HG03457 (cell line): ENCODE data around the gene MEGF11.

Experiments used
- ATAC-seq: cut with Tn5 transposase; IDR thresholded peaks from one replicate; pipeline ENCODE4 v1.9.1; 2021; ENCODE audit warnings: moderate number of reproducible peaks; ENCODE audit not compliant: unreplicated experiment

Gene MEGF11

DNA sequence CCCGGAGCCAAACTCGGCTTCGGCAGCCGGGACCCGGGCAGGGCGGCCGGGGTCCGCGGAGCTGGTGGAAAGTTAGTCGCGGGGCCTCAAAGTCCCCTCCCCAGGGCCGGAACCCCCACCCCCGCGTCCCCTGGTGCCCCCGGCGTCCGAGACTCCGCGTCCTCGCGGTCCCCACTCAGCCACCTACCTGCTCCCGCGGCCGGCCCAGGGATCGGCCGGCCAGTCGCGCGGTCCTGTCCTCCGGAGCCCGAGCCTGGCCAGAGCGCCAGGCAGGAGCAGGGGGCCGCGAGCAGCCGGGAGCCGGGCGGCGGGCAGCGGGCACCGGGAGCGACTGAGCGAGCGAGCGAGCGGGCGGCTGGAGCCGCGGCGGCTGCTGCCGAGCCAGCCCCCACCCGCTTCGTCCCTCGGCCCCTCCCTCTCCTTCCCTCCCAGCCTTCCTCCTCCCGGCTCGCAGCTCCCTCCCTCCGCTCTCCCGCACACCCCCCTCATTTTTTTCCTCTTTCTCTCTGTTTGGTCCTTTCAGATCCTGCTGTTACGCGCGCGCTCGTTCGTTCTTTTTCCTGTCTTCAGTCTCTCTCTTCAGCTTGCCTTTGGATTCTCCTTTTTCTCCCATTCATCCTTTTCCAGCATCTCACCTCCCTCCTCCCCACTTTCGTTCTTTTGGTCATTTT, at the start of gene MEGF11:
Gene MEGF11 (minus strand): TSS at position 333 of the 671 bp plus-strand sequence. CDS start 125,347 bp downstream, outside the sequence.
- no peak for ATAC-seq

DNA sequence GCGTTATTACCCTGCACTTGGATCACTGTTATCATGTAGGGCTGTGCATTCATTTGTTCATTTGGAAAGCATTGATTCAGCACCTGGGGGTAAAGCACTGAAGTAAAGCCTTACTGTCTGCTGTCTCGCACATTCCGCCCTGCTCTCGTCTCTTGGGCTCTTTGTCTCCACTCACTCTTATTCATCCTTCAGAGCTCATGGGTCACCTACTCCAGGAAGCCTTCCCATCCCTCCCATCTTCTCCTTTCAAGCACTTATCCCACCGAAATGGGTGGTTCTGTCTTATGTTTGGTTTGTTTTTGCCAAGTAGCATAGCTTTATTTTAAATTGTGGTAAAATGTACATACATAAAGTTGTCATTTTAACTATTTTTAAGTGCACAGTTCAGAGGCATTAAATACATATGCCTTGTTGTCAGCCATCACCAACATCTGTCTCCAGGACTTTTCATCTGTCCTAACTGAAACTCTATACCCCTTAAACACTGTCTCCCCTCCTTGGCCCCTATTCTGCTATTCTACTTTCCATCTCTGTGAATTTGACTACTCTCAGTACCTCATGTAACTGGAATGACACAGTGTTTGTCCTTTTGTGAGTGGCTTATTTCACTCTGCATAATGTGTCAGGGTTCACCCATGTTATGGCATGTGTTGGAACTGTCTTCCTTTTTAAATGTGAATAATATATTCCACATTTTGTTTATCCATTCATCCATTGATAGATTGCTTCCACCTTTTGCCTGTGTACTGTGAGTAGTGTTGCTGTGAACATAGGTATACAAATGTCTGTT, 49.1 kb upstream of the MEGF11 start:
- no peak for ATAC-seq

DNA sequence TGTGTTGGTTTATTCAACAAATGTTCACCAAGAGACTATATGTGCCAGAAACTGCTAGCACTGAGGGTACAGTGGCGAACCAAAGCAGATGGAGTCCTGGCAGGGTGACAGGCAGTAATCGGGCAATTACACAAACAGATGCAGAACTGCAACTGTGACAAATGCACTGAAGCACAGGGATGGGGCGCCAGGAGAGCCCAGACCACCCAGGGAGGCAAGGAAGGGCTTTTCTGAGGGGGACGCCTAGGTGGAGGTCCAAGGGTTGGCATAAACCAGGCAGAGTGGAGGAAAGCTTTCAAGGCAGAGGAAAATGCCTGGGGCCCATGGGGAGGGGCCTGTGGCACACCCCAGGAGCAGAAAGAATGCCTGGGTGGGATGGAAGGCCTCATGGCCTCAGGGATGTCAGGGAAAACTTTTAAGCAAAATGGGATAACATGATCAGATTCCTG, 45.3 kb upstream of the MEGF11 start:
- ATAC-seq, result no peak

DNA sequence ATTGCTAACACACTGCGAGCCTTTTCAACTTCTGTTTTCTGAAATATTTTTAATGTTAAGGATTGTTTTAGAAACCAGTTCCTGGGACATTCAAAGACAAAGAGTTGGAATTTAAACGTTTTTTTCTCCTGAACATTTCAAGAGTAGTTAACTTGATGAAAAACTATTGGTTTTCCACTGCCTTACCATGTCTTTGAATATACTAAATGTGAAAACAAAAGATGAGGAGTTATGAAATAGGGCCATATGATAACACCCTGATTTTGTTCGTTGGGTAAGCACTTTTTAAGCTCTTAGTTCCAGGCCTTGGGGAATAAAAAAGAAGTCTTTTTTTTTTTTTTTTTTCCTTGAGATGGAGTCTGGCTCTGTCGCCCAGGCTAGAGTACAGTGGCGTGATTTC, 42.6 kb upstream of the MEGF11 start:
- no peak for ATAC-seq

DNA sequence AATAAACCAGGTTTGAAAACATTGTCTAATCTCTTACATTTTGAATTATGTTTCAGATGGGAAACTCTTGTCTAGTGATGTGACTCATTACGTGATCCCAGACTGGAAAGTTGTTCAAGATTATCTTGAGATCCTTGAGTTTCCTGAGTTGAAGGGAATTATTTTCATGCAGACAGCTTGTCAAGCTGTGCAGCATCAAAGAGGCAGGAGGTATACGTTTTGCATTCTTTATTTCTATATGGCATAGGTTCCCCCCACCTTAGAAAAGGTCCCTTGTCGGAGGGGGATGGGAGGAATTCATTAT, 41.3 kb upstream of the MEGF11 start:
- ATAC-seq, result no peak

DNA sequence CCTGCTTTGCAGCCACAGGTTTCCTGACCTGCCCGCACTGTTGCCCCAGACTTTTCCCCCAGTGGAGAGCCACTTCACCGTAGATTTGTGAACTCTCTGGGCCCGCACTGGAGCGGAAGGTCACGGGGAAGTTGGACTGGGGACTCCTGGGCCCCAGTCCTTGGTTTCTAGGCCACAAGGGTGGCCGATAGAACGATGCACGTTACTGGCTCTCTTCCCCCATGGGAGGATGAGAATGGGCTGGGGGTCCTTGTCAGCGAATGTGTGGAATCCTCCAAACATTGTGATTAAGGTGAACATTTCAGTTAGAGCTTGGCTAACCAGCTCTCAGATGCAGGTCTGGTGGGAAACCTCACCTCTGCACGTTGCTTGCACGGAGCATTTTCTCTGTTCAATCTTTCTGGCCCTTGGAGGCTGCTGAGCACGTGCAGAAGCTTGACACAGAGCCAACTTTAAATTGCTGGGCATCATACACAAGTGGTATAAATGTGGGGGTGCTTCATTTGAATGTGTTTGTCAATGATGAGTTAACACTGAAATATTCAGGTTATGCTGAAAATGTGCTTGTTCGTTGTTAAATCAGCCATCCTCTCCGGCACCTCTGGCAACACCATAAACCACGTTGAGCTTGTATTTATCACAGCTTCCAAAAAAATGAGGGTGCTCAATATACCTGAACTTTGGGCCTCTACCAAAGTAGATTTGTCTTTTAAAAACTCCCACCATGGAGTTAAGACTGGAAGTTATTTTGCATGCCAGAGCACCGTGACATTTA, 40.8 kb upstream of the MEGF11 start:
- no peak for ATAC-seq

DNA sequence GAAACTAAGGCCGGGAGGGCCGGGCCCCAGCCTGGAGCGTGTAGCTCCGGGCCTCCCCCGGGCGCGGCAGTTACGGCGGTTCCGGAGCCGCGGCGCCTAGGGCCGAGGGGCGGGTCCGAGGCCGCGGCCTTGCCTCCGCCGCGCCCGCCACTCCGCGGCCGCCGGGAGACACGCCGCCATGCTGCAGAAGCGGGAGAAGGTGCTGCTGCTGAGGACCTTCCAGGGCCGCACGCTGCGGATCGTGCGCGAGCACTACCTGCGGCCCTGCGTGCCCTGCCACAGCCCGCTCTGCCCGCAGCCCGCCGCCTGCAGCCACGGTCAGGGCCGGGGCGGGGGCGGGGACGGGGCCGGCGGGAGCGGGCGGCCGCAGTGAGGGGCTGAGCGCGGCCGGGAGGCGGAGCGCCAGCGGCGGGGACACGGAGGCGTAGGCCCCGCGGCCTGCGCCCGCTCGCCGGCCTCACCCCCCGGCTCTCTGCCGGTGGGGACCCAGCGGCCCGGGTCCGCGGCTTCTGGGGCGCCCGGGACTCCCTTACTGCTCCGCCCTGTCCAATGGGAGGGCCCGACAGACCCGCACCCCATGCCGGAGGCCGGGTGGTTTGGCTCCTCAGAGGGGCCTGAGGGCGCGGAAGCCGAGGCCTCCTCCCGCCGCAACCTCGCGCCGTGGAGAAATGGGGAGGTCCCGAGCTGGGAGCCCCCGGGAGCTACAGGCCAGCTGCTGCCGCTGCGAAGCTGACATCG, 40.0 kb upstream of the MEGF11 start, which contains the start of gene DIS3L:
Gene DIS3L (plus strand): TSS at position 150 of the 738 bp plus-strand sequence. CDS start 29 bp downstream, at position 179.
- ATAC-seq, result peak; percentile 48

DNA sequence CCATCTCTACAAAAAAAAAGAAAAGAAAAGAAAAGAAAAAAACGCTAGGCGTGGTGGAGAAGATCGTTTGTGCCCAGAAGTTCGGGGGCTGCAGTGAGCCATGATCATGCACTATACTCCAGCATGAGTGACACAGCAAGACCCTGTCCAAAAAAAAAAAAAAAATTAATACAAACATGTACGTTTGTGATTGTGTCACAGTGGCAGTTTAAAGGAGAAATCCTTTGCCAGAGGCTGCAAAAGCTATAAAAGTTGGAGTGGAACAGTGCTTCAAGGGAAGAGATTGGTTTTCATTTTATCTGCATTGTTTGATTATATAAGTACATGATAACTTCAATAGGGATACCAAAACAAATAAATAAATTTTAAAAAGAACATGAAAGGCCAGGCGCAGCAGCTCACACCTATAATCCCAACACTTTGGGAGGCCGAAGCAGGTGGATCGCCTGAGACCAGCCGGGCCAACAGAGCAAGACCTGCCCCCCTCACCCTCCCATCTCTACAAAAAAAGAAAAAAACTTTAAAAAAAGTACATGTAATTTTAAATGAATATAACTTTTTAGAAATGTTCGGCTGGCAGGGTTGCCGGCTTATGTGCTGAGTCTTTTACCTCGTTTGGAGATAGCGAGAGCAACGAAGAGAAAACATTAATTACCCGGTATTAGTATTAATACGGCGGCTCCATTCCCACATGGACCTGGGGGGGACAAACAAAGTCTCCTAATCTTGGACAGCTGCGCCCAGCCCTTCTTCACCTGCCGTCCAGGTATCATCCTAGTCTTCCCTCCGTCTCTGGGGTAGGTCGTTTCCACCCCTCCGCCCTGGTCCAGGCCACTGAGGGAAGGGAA, 39.2 kb upstream of the MEGF11 start:
- ATAC-seq, result no peak

DNA sequence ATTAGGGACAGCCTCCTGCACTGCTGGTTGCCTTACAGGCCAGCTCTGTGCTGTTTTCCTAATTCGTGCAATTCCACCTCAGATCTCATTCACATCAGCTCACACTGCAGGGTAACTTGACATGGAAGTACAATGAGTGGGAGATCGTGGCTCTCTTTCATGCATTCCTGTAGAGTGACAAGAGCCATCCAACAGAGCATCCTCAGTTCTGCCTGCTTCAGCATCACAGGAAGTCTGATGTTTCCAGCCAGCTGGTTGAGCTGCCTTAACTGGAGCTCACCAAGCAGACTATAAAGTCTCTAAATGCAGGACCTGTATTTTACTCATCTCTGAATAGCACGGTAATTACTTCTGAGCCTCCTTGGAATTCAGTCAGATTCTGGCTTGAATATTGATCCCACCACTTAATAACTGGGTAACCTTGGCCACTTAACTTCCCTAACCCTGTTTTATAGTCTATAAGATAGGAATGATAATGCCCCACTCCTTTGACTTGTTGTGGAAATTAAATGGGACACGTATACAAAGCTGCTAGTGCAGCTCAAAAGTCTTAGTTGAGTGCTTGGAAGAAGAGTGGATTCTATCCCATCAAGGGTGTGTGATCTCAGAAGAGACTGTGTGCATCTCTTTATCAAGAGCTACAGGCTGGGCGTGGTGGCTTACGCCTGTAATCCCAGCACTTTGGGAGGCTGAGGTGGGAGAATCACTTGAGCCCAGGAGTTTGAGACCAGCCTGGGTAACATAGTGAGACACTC, 38.4 kb upstream of the MEGF11 start:
- no peak for ATAC-seq

DNA sequence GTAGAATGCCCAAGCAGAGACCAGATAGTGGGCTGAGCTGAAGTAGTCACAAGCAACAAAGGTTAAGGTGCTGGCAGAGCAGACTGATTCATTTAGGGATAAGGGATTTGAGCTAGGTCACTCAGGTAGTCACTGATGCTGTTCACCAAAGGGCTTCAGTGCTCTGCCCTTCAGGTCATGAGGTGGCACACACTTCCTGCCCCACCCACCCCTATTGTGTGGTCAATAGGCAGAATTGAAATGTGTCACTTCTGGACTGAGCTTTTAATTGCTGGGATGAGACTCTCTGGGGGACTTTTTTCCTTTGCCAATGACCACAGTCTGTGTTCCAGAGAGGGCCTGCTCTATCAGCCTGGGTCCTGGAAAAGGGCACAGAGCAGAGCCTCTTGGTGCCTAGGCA, 37.0 kb upstream of the MEGF11 start:
- no peak for ATAC-seq

DNA sequence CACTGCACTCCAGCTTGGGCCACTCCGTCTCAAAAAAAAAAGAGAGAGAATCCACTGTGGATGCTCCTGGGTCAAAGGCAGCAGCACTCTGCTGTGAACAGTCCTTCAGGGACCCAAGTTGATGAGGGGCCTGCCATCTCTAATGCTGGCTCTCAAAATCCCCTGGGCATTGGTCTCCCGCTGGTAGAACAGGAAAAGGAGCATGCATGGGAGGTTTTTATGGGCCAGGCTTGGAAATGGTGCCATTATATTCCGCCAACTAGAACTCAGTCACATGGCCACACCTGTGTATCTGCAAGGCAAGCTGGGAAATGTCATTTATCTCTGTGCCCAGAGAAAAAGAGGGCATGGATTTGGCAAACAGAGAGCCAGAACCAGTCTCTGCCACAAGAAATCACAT, 36.5 kb upstream of the MEGF11 start:
- ATAC-seq, result no peak

DNA sequence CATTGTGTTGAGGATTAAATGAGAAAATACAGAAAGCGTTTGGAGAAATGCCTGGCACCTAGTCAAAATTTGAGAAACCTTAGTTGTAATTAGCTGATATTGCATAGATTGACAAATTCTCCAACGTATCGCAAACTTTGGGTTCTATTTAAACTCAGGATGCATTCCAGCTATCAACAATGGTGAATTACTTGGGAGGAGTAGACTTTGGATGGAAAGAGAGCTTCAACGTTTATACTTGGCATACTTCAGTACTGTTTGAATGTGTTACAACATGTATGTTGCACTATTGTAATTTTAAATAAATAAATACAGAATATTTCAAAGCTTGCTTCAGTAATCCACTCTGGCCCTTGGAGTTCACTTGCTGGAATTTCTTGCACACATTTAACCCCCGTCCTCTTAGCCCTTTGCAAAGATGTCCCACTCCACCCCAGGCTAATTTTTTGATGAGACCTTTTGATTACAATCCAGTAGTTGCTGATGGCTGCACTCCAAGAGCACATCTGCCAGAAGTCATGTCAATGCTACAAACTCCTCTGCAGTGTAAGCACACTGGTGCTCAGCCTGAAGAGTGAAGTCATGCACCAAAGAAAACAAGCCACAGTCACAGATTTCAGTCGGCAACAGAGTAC, 35.1 kb upstream of the MEGF11 start:
- ATAC-seq, result no peak

DNA sequence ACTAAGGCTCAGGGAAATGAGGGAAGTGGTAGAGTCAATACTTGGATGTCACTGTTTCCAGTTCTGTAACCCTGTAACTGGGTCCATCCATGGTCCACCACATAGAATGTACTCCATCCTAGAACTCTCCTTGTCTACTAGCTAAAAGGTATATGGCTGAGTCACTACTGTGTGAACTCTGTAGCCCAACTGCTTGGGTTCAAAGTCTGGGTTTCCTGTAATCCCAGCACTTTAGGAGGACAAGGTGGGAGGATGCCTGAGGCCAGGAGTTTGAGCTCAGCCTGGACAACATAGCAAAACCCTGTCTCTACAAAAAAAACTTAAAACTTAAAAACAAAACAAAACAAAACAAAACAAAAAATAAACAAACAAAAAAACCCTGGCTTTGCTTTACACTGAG, 34.5 kb upstream of the MEGF11 start:
- no peak for ATAC-seq

DNA sequence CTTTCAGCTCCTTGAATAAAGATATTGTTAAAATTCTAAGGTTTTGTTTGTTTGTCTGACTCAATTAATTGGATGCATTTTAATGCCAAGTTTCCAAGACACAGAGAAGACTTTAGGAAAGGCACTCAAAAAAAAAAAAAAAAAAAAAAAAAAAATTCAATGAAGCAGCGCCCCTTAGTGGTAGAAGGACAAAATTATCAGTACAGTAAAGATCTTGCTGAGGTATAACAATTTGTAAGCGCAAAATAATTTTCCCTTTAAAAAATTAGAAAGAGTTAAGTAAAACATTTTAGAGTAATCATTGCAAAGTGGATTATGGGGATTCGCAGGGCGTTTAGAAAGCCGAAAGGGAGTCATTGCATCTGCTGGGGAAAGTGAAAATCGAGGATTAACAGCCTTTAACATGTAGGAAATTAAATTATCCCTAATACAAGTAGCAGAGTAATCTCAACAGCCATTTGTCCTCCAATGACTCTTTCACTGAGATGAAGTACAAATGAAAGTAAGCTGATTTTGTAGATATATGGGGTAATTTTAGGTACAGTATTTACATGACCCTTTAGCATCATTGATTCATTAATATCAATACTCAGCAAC, 34.0 kb upstream of the MEGF11 start:
- ATAC-seq, result no peak

DNA sequence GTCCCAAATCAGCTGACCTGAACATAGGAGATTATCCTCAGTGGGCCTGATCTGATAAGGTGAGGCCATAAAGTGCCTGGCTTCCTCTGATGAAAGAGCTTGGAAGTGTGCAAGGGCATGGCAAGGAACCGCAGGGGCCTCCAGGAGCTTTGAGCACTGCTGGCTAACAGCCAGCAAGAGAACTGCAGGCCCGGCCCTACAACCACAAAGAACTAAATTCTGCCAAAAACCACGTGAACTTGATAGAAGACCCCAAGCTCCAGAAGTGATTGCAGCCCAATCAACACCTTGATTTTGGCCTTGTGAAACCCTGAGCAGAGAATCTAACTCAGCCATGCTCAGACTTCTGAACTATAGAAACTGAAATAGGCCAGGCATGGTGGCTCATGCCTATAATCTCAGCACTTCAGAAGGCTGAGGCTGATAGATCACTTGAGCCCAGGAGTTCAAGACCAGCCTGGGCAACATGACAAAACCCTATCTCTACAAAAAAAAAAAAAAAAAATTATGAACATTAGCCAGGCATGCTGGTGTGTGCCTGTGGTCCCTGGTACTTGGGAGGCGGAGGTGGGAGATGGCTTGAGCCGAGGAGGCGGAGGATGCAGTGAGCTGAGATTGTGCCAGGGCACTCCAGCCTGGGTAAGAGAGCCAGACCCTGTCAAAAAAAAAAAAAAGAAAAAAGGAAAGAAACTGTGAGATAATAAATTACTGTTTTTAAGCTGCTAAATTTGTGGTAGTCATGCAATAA, 32.2 kb upstream of the MEGF11 start:
- no peak for ATAC-seq

DNA sequence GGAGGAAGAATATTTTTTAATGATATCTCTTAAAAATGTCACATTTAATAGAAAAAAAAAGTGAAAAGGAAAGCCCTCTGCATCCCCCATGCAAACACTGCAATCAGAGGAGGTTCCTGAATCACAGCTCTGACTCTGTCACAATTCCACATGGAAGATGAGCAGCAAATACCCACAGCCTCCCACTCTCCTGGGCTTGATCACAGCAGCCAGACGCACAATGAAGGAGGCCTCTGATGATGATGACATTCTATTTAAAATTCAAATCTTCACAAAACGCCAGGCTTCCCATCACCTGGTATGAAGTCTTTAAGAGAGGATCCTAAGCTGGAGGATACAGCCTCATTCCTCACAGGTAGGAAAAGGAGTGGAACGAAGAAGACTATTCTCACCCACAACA, 30.7 kb upstream of the MEGF11 start:
- ATAC-seq, result no peak

DNA sequence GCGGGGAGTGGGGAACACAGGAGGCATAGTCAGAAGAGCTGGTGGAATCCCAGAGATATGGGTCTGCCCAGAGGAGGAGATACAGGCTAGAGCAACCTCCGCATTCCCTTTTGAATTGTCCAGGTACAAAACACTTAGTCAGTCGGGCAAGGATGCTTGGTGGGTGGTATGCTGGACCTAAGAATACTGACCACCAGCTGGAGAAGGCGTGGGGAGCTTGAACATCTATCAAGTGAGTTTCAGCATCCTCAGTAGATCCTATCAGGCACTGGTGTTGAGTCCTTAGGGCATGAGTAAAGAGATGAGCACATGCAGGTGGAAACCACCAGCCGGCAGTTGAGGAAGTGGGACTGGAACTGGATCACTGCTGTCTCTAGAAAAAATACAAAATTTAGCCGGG, 25.1 kb upstream of the MEGF11 start:
- no peak for ATAC-seq

DNA sequence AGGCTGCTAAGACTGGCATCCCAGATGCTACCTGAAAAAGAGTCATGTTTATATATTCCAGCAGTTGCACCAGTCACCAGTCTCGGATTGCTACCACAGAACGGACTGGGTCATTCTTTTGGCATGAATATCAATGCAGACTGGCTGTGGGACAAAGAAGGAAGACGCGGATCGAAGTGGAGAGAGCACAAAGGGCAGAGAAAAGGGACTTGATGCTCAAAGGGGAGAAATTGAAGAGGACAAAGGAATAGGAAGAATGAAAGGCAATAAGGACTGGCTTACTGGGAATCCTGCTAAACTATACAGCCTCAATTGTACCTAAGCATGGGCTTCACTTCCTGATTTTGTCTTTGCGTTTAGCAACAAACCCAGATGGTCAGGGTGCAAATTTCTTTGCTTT, 24.5 kb upstream of the MEGF11 start:
- ATAC-seq, result no peak
